HepG2 (cell line): ENCODE data around the gene PRR5L. TPM values are rescaled to one million over a fixed set of nuclear protein-coding genes. Genes with fewer than 3 reads are reported as not detected.

Experiments used
- ATAC-seq: fragments of 200-7000 bp; cut with Tn5 transposase; 3 replicates; pipeline ENCODE4 v1.9.1; 2020; ENCODE audit warnings: mild to moderate bottlenecking, moderate library complexity
- BruUV-seq: library from RNA; stranded (reverse); fragments of 400-500 nt; replicated peaks from 2 replicates; lab custom pipeline; 2021; lab: Mats Ljungman, UMichigan
- CTCF ChIA-PET: fragments of 300-600 bp; formaldehyde crosslinking; extraction: SDS; loops from one replicate; lab custom pipeline; 2021; ENCODE audit warnings: low total read pairs, inconsistent platforms, low intra/inter-chr PET ratio; lab: Yijun Ruan, JAX
- POLR2A ChIA-PET: fragments of 350-600 bp; sonication (Branson Sonifier 250); formaldehyde crosslinking; loops from one replicate; lab custom pipeline; 2020; ENCODE audit warnings: antibody characterized with exemption, inconsistent platforms; lab: Yijun Ruan, JAX
- DNase-seq: peaks from one replicate; pipeline ENCODE4 v3.0.0-alpha.2; 2015; ENCODE audit warnings: low spot score
- FAIRE-seq: peaks from 3 replicates; lab custom pipeline; 2011; peaks lifted over from hg19 to GRCh38; lab: Jason Lieb, UNC
- H2AFZ ChIP-seq: one replicate; pipeline ENCODE4 v1.6.1; 2011; ENCODE audit warnings: low read length, inconsistent platforms
- H3K27ac ChIP-seq: fragments of 300-600 bp; 3 replicates; pipeline ENCODE4 v1.8.0; 2011; ENCODE audit warnings: mixed run types, mild to moderate bottlenecking, mixed read lengths, low read length, inconsistent platforms; ENCODE audit not compliant: insufficient read depth; ENCODE audit errors: extremely low read length
- H3K27me3 ChIP-seq, 2 experiments: fragments of 200-600 bp in 1 of 2; 2 replicates in 1 of 2; 3 replicates in 1 of 2; pipeline versions ENCODE4 v1.6.0 to v1.8.0; 2011; ENCODE audit warnings: low read length in 2 of 2, mild to moderate bottlenecking in 2 of 2, moderate library complexity in 2 of 2, inconsistent platforms in 1 of 2; ENCODE audit not compliant: insufficient read depth in 2 of 2, control insufficient read depth in 1 of 2
- H3K36me3 ChIP-seq, 2 experiments: fragments of 200-600 bp in 1 of 2; replicated peaks in 1 of 2; 2 replicates in 1 of 2; 3 replicates in 1 of 2; pipeline versions ENCODE4 v1.5.1 to v1.8.0; 2011; ENCODE audit warnings: low read length in 2 of 2, inconsistent platforms in 1 of 2; ENCODE audit not compliant: insufficient read depth in 2 of 2, control insufficient read depth in 1 of 2
- H3K4me1 ChIP-seq: 2 replicates; pipeline ENCODE4 v1.5.1; 2012; ENCODE audit warnings: low read length, inconsistent platforms; ENCODE audit not compliant: insufficient read depth
- H3K4me2 ChIP-seq: 2 replicates; pipeline ENCODE4 v1.6.0; 2011; ENCODE audit warnings: low read depth, low read length, inconsistent platforms
- H3K4me3 ChIP-seq, 3 experiments: fragments of 200-600 bp in 1 of 3; sonication (generic), shearing (Covaris generic) in 1 of 3; replicated peaks in 1 of 3; 2 replicates each; pipeline ENCODE4 v1.5.1; 2011 to 2016; ENCODE audit warnings: low read length in 3 of 3, inconsistent platforms in 2 of 3, low read depth in 2 of 3, mild to moderate bottlenecking in 2 of 3, control low read depth in 1 of 3, mixed read lengths in 1 of 3; ENCODE audit not compliant: insufficient read depth in 1 of 3
- H3K79me2 ChIP-seq: one replicate; pipeline ENCODE4 v1.6.1; 2011; ENCODE audit warnings: low read length, inconsistent platforms; ENCODE audit not compliant: insufficient read depth
- H3K9ac ChIP-seq: 2 replicates; pipeline ENCODE4 v1.6.0; 2011; ENCODE audit warnings: mild to moderate bottlenecking, low read depth, low read length, inconsistent platforms; ENCODE audit not compliant: insufficient read depth
- H3K9me3 ChIP-seq: 2 replicates; pipeline ENCODE4 v1.5.1; 2012; ENCODE audit warnings: mild to moderate bottlenecking, low read length
- H4K20me1 ChIP-seq: 2 replicates; pipeline ENCODE4 v1.6.0; 2011; ENCODE audit warnings: inconsistent platforms, mild to moderate bottlenecking, low read length, moderate library complexity; ENCODE audit not compliant: insufficient read depth
- CEBPB ChIP-seq: IDR thresholded peaks from 2 replicates; pipeline ENCODE4 v1.6.1; 2011; ENCODE audit warnings: low read depth, low read length, improper control_type of control experiment, borderline replicate concordance
- CEBPG ChIP-seq: IDR thresholded peaks from 2 replicates; pipeline ENCODE4 v1.6.1; 2016
- CSRNP1 ChIP-seq: sonication (generic); formaldehyde crosslinking; IDR thresholded peaks from 2 replicates; pipeline ENCODE4 v1.8.1; 2023; ENCODE audit warnings: mild to moderate bottlenecking, missing genetic modification reagents
- ESRRA ChIP-seq: sonication (generic); formaldehyde crosslinking; IDR thresholded peaks from 2 replicates; pipeline ENCODE4 v1.5.1; 2020; ENCODE audit warnings: mild to moderate bottlenecking, low read depth, missing genetic modification reagents
- FOSL2 ChIP-seq: sonication (generic); formaldehyde crosslinking; IDR thresholded peaks from 2 replicates; pipeline ENCODE4 v1.4.0; 2020; ENCODE audit warnings: missing genetic modification reagents
- FOXP1 ChIP-seq, 2 experiments: fragments of 450-650 bp in 1 of 2; IDR thresholded peaks; 2 replicates each; pipeline ENCODE4 v1.6.1; 2017 to 2018; ENCODE audit warnings: antibody characterized with exemption in 1 of 2
- GMEB1 ChIP-seq: sonication (generic); formaldehyde crosslinking; IDR thresholded peaks from 2 replicates; pipeline ENCODE4 v1.5.1; 2020; ENCODE audit warnings: missing genetic modification reagents, mild to moderate bottlenecking, borderline replicate concordance
- HIVEP1 ChIP-seq: sonication (generic); formaldehyde crosslinking; IDR thresholded peaks from 2 replicates; pipeline ENCODE4 v1.4.0; 2020; ENCODE audit warnings: mild to moderate bottlenecking, missing genetic modification reagents
- IRF2 ChIP-seq: IDR thresholded peaks from 2 replicates; pipeline ENCODE4 v1.6.1; 2018; ENCODE audit warnings: missing genetic modification reagents, missing compliant biosample characterization
- KLF15 ChIP-seq: sonication (generic); formaldehyde crosslinking; IDR thresholded peaks from 2 replicates; pipeline ENCODE4 v1.8.1; 2023; ENCODE audit warnings: borderline replicate concordance, mild to moderate bottlenecking, inconsistent platforms, missing genetic modification reagents, mixed read lengths
- NFE2L1 ChIP-seq: sonication (generic); formaldehyde crosslinking; IDR thresholded peaks from 2 replicates; pipeline ENCODE4 v1.4.0; 2020; ENCODE audit warnings: missing genetic modification reagents, mild to moderate bottlenecking, borderline replicate concordance
- SP140L ChIP-seq: sonication (generic); formaldehyde crosslinking; IDR thresholded peaks from 2 replicates; pipeline ENCODE4 v1.4.0; 2020; ENCODE audit warnings: missing genetic modification reagents, borderline replicate concordance
- TFE3 ChIP-seq: IDR thresholded peaks from 2 replicates; pipeline ENCODE4 v1.6.1; 2016
- ZMAT3 ChIP-seq: sonication (generic); formaldehyde crosslinking; conservative IDR thresholded peaks from 2 replicates; pipeline ENCODE4 v1.7.0; 2021; ENCODE audit warnings: missing genetic modification reagents
- ZNF121 ChIP-seq: sonication (generic); formaldehyde crosslinking; IDR thresholded peaks from 2 replicates; pipeline ENCODE4 v1.5.0; 2020; ENCODE audit warnings: mild to moderate bottlenecking, missing genetic modification reagents
- ZNF264 ChIP-seq: sonication (generic); formaldehyde crosslinking; IDR thresholded peaks from 2 replicates; pipeline ENCODE4 v1.4.0; 2020; ENCODE audit warnings: missing genetic modification reagents
- ZNF598 ChIP-seq: sonication (generic); formaldehyde crosslinking; IDR thresholded peaks from 2 replicates; pipeline ENCODE4 v1.5.1; 2020; ENCODE audit warnings: mild to moderate bottlenecking, missing genetic modification reagents, borderline replicate concordance
- ZNF792 ChIP-seq: IDR thresholded peaks from 2 replicates; pipeline ENCODE4 v1.6.1; 2016
- WGBS: methylation state at CpG from one replicate; pipeline ENCODE4 v1.1.6; 2017; ENCODE audit warnings: low lambda C conversion rate; 5-methylcytosine and 5-hydroxymethylcytosine counted together
- in situ Hi-C: cut with HindIII; loops from 2 replicates; pipeline ENCODE4 v1.10.0; 2017; ENCODE audit warnings: low pct_unique_long_range_greater_than_20kb; ENCODE audit not compliant: extremely low pct_ligation_motif_present
- intact Hi-C: fragments of 100-400 bp; cut with micrococcal nuclease; formaldehyde crosslinking; loops from one replicate; pipeline ENCODE4 v1.10.0; 2022; ENCODE audit not compliant: unreplicated experiment
- polyA plus RNA-seq, 8 experiments: library from polyadenylated mRNA; depleted of rRNA in 3 of 8; stranded (reverse) in 7 of 8; unstranded in 1 of 8; fragments of >200 nt; fragmentation: Illumina TruSeq in 4 of 8; extraction: Trizol in 4 of 8; gene quantifications; 2 replicates each; pipeline versions ENCODE4 v1.2.1 to v1.2.3, GENCODE V29; 2011 to 2016; ENCODE audit warnings: low read depth in 4 of 8, missing spikeins in 1 of 8, mixed read lengths in 1 of 8; ENCODE audit not compliant: insufficient read depth in 1 of 8
- total RNA-seq, 5 experiments: library from RNA; depleted of rRNA; stranded (reverse); fragments of >200 nt; fragmentation: Illumina TruSeq; extraction: Trizol; gene quantifications; 2 replicates each; pipeline ENCODE4 v1.2.3, GENCODE V29; 2016; ENCODE audit warnings: low read depth in 1 of 5

PRR5L gene
- total and polyA plus RNA-seq, 2 of the 13 experiments (the other 11 are each of a cell fraction or from before 2014, with no cell fraction given), result 0.16 TPM; not detected in 1

- FAIRE-seq (no peak), ATAC-seq (peak; percentile 61), DNase-seq (no peak)
- Histone ChIP-seq H3K4me1 (no peaks in the 10 kb centered on the region), H3K27me3 (peaks cover 0 to 15% of the 10 kb centered on the region in 2 experiments; a peak in 2 of 5 replicates), H4K20me1 (no peaks in the 10 kb centered on the region), H3K4me3 (no peak overlapping the region), H2AFZ (no peak overlapping the region), H3K36me3 (no peaks in the 10 kb centered on the region), H3K4me2 (no peak overlapping the region), H3K79me2 (no peaks in the 10 kb centered on the region), H3K27ac (no peak overlapping the region), H3K9me3 (no peaks in the 10 kb centered on the region), H3K9ac (no peak overlapping the region)
- CTCF ChIA-PET, result no interaction called here
- no TSS peak for BruUV-seq
- intact Hi-C loops (no loop called here), in situ Hi-C loops (no loop called here)
- POLR2A ChIA-PET, result no interaction called here
- WGBS, result 33% methylated on average over 5 of the region's 6 CpGs
- TF ChIP-seq ZMAT3 (CRISPR knock-in tag) (no peak), SP140L (CRISPR knock-in tag) (no peak), CEBPB (peak; percentile 65), FOXP1 (IDR thresholded peaks at IDR 0.05) (no peak), FOXP1 (CRISPR knock-in tag; IDR thresholded peaks at IDR 0.05) (no peak), ZNF264 (CRISPR knock-in tag) (no peak), CEBPG (peak; percentile 22; the same call in 1 of the 2 replicates), IRF2 (no peak), FOSL2 (CRISPR knock-in tag) (peak; percentile 75), ZNF792 (CRISPR knock-in tag) (no peak), GMEB1 (CRISPR knock-in tag) (no peak), KLF15 (CRISPR knock-in tag) (no peak), HIVEP1 (CRISPR knock-in tag) (no peak), TFE3 (CRISPR knock-in tag) (no peak), ZNF598 (CRISPR knock-in tag) (no peak), ESRRA (CRISPR knock-in tag) (no peak), ZNF121 (CRISPR knock-in tag) (no peak), NFE2L1 (CRISPR knock-in tag) (no peak), CSRNP1 (CRISPR knock-in tag) (no peak)
Observed at GRCh38 chr11:36312611-36313472, 16.8 kb downstream of the PRR5L start.
